ENCODE measurements around the gene SEPTIN7.

The SEPTIN7 gene

GRCh38 chr7:35787925-35788324 lies 12.9 kb upstream of the SEPTIN7 start:
- DNase-seq (ENCODE audit: low read depth in 2 of 2), result no peak

GRCh38 chr7:35792472-35792871 lies 8.4 kb upstream of the SEPTIN7 start:
- DNase-seq (ENCODE audit: low read depth in 2 of 2), result no peak

DNA sequence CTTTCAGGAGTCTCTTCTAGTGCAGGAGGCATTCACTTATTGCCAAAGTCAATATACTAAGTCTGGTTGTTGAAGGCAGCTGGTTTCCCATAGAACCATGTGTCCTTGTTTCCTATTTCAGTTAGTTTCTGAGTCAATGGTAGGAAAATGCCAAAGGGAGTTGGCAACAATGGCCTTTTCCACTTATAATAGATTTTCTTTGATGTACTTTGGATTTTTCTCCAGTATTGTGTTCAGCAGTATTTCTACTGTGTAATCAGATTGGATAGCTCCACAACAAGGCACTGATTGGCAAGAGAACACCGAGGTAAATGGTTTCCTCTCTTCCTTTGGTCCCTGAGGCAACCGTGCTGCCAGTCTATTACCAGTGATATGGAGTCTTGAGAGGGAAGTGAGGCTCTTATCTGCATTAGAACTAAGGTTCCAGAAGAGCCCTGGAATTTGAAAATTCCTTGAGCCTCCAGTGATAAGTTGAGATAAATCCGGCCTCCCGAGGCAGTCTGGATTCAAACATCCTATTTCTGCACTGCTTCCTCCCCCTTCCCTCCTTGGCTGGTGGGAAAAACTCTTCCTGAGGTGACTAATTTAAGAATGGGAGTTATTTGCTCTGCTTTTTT lies 7.9 kb upstream of the SEPTIN7 start:
- DNase-seq (ENCODE audit: low read depth in 2 of 2), result no peak

- no peak for DNase-seq (ENCODE audit: low read depth in 2 of 2)
These were observed 3.5 kb upstream of the SEPTIN7 start for GRCh38 chr7:35797311-35797710.

DNA sequence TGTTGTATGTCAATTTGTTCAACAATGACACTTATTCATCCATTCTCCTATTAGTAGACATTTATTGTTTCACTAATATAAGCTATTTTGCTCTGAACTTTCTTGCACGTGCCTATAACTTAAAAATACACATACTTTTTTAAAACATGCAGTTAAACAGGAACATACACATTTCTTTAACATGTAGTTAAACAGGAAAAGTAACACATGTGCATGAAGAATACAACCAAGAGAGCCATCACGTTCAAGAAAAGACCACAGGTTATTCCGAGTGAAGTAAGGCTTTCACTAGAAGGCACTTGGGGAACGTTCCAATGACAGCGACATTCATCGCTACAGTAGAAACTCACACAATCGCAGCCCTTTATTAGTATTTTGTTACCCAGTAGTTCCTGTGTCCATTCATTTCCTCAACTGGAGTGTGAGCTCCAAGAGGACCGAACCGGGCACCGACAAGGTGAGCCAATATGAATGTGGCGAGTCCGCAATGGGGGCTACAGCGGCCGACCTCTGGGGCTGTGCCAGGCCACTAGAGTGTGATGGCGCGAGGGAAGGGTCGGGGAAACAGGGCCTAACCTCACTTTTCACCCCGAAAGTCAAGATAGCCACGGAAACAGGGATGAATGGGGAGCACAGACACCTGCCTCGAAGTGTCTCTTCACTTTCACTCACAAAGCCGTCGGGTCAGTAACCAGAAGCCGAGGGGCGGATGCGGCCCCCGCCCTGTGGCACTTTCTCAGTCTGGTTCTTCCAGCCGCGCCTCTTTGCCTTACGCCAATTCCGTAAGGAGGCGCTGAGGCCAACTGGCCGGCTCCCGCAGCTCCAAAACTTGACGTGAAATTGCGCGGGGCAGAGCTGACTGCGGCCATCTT lies 775 bp upstream of the SEPTIN7 start:
- DNase-seq (ENCODE audit: low read depth in 2 of 2), result peak; percentile 67 to 70

GRCh38 chr7:35801392-35802101 lies 690 bp downstream of the SEPTIN7 start:
- DNase-seq (ENCODE audit: low read depth in 2 of 2), result peak; percentile 46 to 57

- DNase-seq (ENCODE audit: low read depth in 2 of 2), result no peak
These were observed 1.2 kb downstream of the SEPTIN7 start for GRCh38 chr7:35802102-35802466.

- DNase-seq (ENCODE audit: low read depth in 2 of 2), result peak in 1 of 2 donors; percentile 8
These were observed 1.8 kb downstream of the SEPTIN7 start for GRCh38 chr7:35802649-35803048.

GRCh38 chr7:35804231-35804970 lies 3.5 kb downstream of the SEPTIN7 start:
- DNase-seq (ENCODE audit: low read depth in 2 of 2), result no peak

GRCh38 chr7:35805876-35806275 lies 5.0 kb downstream of the SEPTIN7 start:
- DNase-seq (ENCODE audit: low read depth in 2 of 2), result no peak

DNA sequence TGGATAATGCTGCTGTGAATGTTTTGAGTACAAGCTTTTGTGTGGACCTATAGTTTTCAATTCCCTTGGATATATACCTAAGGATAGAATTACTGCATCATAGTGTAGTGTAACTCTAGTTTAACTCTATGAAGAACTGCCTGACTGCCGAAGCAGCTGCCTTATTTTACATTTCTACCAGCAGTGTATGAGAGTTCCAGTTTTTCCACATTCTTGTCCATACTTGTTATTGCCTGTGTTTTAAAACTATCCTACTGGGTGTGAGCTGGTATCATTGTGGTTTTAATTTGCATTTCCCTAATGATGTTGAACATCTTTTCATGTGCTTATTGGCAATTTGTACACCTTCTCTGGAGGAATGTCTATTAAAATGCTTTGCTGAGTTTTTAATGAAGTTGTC lies 15.7 kb downstream of the SEPTIN7 start:
- DNase-seq (ENCODE audit: low read depth in 2 of 2), result no peak

GRCh38 chr7:35817181-35817580 lies 16.3 kb downstream of the SEPTIN7 start:
- no peak for DNase-seq (ENCODE audit: low read depth in 2 of 2)

GRCh38 chr7:35817930-35818329 lies 17.1 kb downstream of the SEPTIN7 start:
- no peak for DNase-seq (ENCODE audit: low read depth in 2 of 2)

DNA sequence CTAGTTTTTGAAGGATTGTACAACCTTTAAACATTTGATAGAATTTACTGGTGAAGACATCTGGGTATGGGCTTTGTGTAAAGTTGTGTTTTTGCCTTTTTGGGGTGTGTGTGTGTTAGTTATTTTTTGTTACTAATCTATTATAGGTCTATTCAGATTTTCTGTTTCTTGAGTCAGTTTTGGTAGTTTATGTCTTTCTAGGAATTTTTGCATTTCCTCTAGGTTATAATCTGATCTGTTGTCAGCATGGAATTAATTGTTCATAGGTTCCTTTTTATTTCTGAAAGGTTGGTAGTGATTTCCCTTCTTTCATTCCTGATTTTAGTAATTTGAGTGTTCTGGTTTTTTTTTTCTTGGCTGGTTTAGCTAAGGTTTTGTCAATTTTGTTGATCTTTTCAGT lies 17.7 kb downstream of the SEPTIN7 start:
- DNase-seq (ENCODE audit: low read depth in 2 of 2), result no peak

DNA sequence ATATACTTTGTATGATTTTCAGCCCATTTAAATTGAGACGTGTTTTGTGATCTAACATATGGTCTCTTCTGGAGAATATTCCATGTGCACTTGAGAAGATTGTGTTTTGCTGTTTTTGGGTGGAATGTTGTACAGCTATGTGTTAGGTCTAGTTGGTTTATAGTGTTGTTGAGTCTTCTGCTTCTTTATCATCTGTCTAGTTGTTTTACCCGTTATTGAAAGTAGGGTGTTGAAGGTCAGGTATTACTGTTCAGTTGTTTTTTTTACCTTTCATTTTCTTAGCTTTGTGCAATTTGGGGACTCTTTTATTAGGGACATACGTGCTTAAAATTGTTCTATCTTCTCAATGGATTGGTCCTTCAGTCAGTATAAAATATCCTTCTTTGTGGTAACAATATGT lies 18.5 kb downstream of the SEPTIN7 start:
- DNase-seq (ENCODE audit: low read depth in 2 of 2), result no peak

DNA sequence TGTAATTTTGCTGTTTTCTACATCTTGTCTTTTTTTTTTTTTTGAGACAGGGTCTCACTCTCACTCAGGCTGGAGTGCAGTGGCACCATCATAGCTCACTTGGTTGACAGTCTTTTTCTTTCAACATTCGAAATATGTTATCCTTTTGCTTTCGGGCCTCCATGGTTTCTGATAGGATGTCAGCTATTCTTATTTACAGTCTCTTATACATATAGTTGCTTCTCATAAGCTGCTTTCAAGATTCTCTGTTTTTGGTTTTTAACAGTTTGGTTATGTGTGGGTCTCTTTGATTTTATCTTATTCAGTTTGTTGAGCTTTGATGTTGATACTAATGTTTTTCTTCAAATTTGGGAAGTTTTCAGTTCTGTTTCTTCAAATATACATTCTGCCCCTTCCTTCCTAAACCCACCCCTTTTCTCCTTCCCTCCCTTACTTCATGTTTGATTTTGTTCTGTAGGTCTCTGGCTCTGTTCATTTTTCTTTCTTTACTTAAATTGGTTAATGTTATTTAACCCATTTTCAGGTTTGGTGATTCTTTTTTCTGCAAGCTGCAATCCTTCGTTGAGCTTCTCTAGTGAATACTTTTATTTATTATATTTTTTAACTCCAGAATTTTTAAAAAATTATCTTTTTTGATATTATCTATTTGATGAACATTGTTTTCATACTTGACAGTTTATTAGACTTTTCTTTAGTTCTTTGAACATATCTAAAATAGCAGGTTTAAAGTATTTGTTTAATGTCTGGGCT lies 19.3 kb downstream of the SEPTIN7 start:
- no peak for DNase-seq (ENCODE audit: low read depth in 2 of 2)

DNA sequence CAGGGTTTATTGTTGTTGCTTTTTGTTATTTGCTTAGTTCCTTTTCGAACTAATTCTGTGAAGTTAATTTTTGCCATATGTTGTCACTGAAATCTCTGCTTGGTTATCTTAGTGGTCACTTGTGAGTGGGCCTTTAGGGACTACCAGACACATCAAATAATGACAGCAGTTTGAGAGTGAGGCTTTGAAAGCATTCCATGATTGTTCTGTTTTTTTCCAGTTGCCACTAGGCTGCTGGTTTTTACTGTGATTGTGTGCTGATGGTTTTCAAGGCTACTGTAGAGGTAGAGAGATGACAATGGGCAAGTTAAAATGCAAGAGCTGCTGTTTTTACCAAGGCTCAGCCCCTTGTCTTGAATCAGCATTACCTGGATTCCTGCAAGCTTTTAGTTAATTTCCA lies 20.0 kb downstream of the SEPTIN7 start:
- DNase-seq (ENCODE audit: low read depth in 2 of 2), result no peak

- DNase-seq (ENCODE audit: low read depth in 2 of 2), result no peak
These were observed 22.6 kb downstream of the SEPTIN7 start for GRCh38 chr7:35823440-35823839.

- no peak for DNase-seq (ENCODE audit: low read depth in 2 of 2)
These were observed 25.1 kb downstream of the SEPTIN7 start for GRCh38 chr7:35825974-35826373.

DNA sequence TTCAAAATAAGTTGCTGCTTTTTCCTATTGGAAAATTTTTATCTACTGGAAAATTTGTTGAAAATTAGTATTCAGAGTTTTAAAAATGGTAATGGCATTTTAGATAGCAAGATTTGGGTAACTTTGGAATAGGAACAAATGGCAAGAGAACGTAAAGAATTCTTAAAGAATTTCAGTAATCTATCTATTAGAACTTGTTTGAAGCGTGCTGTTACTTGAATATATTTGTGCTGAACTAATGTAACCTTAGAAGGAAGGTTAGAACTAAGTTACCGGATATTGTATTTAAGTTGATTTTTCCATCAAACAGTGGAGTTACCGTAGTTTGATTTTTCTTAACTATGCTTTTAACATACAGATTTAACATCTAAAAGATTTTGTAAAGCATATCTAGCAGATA lies 25.9 kb downstream of the SEPTIN7 start:
- no peak for DNase-seq (ENCODE audit: low read depth in 2 of 2)

- no peak for DNase-seq (ENCODE audit: low read depth in 2 of 2)
These were observed 28.0 kb downstream of the SEPTIN7 start for GRCh38 chr7:35828817-35829216.
